ENCODE data around the gene DLK2.
"Not testable (repeated sequence)": the region's sequence is repeated elsewhere in the genome, so short reads cannot be mapped to it uniquely, and the experiment has no call there.

DLK2 gene

DNA sequence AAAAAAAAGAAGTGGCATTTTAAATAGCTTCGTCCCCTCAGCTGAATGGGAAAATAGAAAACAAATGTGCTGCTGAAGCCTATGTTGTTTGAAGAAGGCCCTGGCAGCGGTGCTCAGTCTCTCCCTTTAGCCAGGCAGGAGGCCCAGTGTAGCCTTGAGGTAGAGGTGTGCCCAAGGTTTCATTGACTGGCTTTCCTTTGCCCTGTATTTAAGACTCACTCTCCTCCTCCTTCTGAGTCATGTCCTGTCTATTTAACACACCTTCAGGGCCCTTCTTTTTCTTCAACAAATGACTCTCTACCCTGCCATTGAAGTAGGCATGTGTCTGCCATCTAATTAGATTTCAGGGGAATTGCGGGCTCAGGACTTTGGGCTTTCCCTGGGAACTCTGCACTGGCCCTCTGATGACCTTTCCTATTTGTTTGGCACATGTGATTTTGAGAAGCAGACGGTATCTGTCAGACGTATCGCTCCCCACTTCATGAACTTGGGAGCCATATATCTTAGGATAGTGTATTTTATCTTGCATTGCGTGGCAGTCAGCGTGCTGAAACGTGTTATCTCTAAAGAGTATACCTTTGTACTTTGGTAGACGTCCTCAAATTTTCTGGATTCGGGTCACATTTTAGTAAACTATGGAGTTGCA is 26.4 kb upstream of the DLK2 start:
- DNase-seq (ENCODE audit: low spot score): peak; percentile 26

- peak; percentile 54 for DNase-seq (ENCODE audit: low spot score)
Observed at GRCh38 chr6:43481075-43481474, 25.7 kb upstream of the DLK2 start.

- DNase-seq (ENCODE audit: low spot score): no peak
Observed at GRCh38 chr6:43478008-43478372, 22.6 kb upstream of the DLK2 start.

DNA sequence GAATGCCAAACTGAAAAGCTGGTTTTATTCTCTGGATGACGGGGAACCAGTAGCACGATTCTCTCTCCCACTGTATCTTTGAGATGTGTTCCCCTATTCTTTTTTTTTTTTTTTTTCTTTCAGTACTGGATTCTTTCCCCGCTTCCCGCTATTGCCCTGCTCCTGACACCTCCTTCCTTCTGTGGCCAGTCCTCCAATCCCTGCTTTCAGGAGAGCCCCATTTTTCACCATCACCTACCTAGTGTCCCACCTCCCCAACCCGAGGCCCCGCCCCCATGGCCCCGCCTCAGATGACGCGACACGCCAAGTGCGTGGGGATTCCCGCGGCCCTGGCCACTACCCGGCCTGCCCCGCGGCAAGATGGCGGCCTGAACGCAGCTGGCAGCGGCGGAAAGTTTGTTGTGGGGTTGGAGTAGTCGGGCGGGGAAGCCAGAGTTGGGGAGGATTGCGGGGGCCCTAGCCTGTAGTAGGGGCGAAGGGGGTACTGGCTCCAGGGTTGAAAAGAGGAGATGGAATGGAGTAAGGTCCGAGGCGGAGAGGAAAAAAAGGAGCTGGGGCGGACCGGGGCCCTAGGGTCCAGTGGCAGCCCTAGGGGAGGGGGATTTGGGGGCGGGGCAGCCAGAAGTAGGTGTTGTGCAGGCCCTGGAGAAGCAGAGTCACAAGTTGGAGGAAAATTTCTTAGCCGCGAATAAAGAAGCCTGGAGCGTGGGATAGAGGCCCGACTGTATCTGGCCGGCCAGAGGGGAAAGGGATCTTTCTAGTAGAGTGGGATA is 22.1 kb upstream of the DLK2 start, which contains the start of gene TJAP1:
TSS of gene TJAP1 (plus strand) at position 336 of the 773 bp plus-strand sequence. CDS start 21,432 bp downstream, outside the sequence.
- DNase-seq (ENCODE audit: low spot score): peak; percentile 82

GRCh38 chr6:43476746-43477145 is 21.4 kb upstream of the DLK2 start:
- peak; percentile 37 for DNase-seq (ENCODE audit: low spot score)

GRCh38 chr6:43475516-43475915 is 20.2 kb upstream of the DLK2 start:
- DNase-seq (ENCODE audit: low spot score): no peak

DNA sequence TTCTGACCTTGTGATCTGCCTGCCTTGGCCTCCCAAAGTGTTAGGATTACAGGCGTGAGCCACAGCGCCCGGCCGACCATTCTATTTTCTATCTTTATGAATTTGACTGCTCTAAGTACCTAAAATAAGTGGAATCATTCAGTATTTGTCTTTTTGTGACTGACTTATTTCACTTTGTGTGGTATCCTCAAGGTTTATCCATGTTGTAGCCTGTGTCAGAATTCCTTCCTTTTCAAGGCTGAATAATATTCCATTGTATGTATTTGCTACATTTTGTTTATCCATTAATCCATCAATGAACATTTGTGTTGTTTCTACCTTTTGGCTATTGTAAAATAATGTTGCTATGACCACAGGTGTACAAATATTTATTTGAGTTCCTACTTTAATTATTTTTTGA is 17.2 kb upstream of the DLK2 start:
- DNase-seq (ENCODE audit: low spot score): no peak

DNA sequence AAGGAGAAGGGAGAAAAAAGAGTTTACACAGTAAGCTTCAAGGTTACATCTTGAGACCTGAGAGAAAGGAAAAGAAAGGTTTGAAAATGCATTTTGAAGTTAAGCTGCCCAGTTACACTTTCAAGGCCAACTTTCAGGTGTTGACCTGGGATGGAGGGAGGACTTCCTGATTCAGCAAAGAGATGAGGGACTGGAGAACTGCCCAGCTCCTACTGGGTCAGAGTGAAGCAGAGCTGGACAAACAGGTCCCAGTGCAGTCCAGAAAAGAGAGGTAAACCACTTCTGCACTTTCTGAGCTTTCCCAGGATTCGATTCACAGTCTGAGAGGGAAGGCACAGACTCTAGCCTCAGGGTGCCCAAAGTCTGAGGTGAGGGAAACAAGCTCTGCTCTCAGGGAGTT is 16.1 kb upstream of the DLK2 start:
- no peak for DNase-seq (ENCODE audit: low spot score)

GRCh38 chr6:43469947-43470346 is 14.6 kb upstream of the DLK2 start:
- no peak for DNase-seq (ENCODE audit: low spot score)

DNA sequence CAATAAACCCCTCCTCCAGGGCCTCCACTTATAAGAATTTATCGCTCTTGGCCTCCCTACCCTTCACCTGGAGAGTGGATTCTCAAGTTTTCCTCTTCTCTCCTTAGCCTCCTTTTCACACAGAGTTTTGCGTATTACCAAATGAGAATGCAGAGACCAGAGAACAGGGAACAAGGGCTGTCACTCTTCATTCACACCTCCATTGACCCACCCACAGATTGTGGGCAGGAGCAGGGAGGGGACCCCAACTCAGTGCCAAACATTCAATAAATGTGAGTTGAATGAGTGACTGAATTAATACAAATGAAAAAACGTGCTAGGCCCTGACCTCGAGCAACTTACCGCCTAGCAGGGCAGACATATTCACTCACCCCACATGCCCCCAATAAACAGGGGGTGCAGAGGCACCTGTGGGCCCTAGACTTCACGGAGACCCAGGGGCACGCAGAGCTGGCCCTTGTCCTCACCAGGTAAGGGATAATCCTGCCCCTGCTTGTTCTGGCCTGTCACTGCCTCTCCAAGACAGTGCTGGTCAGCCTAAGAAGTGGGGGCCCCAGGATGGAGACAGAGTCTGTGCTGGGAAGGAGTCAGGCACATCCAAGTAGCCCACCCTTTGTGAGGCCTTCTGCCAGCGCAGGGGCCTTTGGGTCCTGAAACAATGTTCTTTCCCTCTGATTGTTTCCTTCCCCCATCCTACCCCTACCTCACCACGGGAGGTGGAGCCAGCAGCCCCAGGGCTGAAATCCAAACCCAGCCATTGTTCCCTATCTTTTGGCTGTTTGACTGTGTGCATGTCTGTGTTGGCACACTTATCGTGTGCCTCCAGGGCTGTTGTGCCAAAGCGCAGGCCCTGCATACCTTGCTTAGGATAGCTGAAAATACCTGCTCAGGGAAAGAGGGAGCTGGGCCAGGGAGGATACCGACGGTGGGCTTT is 13.7 kb upstream of the DLK2 start:
- DNase-seq (ENCODE audit: low spot score): no peak

DNA sequence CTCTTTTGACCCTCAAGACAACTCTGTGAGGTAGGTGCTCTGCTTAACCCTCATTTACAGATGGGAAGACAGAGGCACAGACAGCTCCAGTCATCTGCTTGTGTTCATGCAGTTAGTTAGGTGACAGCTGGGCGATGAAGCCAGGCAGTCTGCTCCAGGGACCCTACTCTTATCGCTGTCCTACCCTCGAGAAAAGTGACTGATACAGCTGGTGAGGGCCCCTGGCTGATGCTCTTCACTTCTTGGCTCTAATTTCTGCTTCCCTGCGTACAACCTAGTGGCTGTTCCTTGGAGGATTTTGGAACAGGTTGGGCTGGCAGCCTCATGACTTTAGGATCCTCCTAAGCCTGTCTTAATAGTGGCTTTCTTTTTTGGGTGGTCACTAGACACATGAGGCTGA is 12.9 kb upstream of the DLK2 start:
- no peak for DNase-seq (ENCODE audit: low spot score)

DNA sequence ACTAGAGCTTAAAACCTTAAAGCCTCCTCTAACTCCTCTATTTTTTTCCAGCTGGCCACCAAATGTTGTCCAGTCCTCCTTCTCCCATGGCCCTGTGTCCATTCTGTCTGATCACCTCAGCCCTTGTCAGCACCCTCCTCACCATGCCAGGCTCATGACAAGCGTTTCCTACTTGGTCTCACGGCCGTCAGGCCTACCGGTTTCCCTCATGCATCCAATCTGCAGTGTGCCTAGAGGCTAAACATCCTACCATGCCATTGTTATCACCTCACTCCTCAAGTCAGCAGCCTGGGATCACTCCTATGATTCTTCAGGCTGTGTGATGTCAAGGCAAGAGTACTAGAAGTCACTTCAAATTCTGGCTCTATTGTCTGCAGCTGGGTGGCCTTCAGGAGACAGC is 12.4 kb upstream of the DLK2 start:
- no peak for DNase-seq (ENCODE audit: low spot score)

GRCh38 chr6:43467265-43467664 is 11.9 kb upstream of the DLK2 start:
- DNase-seq (ENCODE audit: low spot score): not testable (repeated sequence)

DNA sequence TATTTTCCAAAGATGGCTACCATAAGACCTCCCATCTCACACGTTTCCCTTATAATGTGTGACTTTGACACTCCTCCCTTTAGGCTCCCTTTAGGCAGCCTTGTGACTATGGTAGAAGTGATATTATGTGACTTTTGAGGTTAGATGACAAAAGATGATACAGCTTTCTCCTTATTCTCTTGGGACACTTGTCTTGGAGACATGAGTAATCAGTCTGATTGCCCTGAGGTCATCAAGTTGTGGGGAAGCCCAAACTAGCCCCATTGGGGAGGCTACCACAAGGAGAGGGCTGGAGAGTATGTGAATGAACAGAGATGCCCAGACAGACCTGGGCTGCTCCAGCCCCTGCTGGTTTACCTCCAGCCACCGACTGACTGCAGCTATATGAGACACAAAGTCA is 10.6 kb upstream of the DLK2 start:
- no peak for DNase-seq (ENCODE audit: low spot score)

- DNase-seq (ENCODE audit: low spot score): no peak
Observed at GRCh38 chr6:43464337-43464736, 9.0 kb upstream of the DLK2 start.

- DNase-seq (ENCODE audit: low spot score): no peak
Observed at GRCh38 chr6:43461936-43462335, 6.6 kb upstream of the DLK2 start.

GRCh38 chr6:43460032-43460431 is 4.7 kb upstream of the DLK2 start:
- no peak for DNase-seq (ENCODE audit: low spot score)

- DNase-seq (ENCODE audit: low spot score): no peak
Observed at GRCh38 chr6:43459535-43459934, 4.2 kb upstream of the DLK2 start.

DNA sequence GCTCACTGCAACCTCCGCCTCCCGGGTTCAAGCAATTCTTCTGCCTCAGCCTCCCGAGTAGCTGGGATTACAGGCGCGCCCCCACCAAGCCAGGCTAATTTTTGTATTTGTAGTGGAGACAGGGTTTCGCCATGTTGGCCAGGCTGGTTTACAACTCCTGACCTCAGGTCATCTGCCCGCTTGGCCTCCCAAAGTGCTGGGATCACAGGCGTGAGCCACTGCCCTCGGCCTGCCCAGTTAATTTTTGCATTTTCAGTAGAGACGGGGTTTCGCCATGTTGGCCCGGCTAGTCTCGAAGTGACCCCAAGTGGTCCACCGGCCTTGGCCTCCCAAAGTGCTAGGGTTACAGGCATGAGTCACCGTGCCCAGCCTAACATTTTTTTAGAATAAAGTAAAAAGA is 2.8 kb upstream of the DLK2 start:
- DNase-seq (ENCODE audit: low spot score): not testable (repeated sequence)

DNA sequence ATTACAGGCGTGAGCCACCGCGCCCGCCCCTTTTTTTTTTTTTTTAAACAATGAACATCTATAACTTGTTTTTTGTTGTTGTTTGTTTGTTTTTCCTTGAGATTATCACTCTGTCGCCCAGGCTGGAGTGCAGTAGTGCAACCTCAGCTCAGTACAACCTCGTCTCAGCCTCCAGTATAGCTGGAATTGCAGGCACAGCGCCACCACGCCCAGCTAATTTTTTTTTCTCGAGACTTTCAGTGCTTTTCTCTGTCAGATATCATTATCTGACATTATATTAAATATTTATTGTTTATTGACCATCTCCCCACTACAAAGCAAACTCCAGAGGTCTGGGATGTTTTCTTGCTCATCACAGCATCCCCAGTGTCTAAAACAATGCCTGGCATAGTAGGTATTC is 2.3 kb upstream of the DLK2 start:
- DNase-seq (ENCODE audit: low spot score): no peak

DNA sequence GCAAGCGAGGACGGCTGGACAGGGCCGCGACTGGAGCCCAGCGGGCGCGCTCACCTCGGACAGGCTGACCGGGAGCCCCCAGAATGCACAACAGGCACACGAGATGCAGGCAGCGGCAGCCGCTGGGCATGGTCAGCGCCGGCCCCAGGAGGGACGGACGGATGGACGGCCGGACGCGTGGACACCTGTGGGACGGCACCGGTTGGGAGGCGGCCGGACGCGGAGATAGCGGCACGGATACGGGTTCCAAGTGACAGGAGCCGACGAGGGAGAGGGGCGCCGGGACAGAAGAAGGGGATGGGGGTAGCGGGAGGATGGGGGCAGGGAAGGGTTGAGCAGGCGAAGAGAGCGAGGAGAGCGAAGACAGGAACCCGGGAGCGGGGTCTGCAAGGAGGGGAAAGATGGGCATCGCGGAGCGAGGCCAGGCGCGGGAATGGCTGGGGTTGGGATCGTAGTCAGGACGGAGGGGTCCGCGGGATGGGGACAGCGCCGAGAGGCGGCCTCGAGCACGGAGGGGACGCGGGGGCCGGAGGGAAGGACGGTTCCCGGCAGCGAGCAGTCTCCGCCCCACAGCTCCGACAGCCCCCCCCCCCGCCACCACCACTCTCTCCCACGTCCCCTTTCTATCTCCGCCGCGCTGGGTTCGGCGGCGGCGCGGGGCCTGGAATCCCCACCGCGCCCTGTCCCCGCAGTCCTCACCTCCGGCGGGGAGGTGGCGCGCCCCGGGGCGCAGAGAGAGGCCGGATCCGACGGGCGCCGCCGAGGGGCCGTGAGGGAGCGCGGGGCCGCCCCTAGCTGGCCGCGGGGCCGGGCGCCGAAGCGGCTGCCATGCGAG is 435 bp downstream of the DLK2 start:
- no peak for DNase-seq (ENCODE audit: low spot score)

DNA sequence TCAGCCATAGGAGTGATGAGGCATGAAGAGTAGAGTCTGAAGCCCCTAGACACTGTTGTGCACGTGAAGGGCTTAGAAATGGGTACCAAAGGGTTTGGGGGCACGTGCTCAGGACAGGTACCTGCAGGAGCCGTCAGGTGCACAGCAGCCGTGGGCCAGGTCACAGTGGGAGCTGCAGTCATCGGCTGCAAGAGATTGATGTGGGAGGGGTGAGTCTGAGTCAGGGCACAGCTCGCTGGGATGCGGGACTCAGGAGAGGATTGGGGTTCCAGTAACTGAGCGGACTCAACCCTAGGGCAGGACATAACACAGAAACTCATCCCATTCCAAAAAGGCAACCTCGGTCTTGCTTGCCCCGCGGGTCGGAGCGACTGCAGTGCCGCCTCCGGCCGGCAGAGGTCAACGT is 1.1 kb downstream of the DLK2 start:
- no peak for DNase-seq (ENCODE audit: low spot score)

Data from RKO (cell line).